T47D (cell line): ENCODE results near the gene SHISA8.

Experiments used
- DNase-seq, 2 experiments: peaks; one replicate each; pipeline versions ENCODE4 v3.0.0 to v3.0.0-alpha.2; 2011 to 2012; ENCODE audit warnings: low read depth in 1 of 2, low spot score in 1 of 2
- JUND ChIP-seq: IDR thresholded peaks from 2 replicates; pipeline ENCODE4 v1.6.1; 2012; ENCODE audit warnings: low read depth
- in situ Hi-C: cut with HindIII; loops from 2 replicates; pipeline ENCODE4 v1.10.0; 2016; ENCODE audit warnings: low sequenced_read_pairs, low pct_unique_long_range_greater_than_20kb

SHISA8 gene

DNA sequence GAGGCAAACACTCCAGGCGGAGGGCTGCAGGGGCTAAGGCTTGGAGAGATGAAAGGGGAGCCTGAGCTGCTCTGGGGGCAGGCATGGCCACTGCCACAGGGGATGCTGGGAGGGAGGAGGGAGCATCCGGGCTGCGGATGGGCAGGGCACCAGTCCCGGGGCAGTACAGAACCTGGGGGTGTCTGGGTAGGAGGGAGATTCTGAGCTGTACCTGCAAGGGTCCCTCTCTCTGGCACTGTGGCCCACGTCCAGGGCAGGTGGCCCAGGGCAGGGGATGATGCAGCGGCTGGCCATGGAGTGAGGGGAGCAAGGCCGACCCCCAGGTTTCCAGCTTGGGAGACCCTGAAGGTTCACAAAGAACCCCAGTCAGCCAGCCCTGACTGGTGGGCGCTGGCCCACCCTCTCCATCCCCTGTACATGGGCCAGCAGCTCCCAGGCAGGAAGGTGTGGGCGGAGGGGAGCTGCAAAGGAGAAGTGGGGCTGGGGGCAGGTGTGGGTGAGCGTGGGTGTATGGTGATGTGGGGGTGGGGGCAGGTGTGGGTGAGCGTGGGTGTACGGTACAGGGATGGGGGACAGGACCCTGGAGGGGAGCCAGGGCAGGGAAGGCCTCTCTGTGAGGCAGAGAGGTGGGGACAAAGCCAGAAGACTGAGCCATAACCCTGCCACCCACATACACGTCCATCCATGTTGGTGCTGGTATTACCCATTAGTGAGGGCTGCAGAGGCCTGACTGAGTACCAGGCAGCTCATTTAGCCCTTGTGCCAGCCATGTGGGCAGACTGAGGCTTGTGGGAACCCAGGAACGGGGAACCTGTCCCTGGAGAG is 13.9 kb upstream of the SHISA8 start:
- DNase-seq, result no peak
- in situ Hi-C loops, result no loop called here
- no peak for TF ChIP-seq JUND

DNA sequence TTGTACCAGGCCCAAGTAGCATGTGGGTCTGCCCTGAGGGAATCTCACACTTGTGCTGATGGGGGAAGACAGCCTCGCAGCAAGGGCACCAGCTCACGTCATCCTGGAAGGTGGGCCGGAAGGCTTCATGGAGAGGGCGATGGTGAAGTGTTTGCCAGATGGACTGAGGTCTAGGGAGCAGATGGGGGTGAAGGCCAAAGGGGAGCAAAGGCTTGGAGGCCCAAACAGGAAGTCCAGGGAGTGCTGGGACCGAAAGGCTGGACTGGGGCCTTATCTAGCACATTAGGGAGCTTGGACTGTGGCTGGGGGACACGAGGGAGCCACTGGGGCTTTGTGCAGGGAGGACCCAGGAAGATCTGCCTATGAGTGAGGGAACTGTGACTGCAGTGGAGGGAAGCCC is 12.9 kb upstream of the SHISA8 start:
- in situ Hi-C loops, result no loop called here
- no peak for TF ChIP-seq JUND
- DNase-seq, result no peak

DNA sequence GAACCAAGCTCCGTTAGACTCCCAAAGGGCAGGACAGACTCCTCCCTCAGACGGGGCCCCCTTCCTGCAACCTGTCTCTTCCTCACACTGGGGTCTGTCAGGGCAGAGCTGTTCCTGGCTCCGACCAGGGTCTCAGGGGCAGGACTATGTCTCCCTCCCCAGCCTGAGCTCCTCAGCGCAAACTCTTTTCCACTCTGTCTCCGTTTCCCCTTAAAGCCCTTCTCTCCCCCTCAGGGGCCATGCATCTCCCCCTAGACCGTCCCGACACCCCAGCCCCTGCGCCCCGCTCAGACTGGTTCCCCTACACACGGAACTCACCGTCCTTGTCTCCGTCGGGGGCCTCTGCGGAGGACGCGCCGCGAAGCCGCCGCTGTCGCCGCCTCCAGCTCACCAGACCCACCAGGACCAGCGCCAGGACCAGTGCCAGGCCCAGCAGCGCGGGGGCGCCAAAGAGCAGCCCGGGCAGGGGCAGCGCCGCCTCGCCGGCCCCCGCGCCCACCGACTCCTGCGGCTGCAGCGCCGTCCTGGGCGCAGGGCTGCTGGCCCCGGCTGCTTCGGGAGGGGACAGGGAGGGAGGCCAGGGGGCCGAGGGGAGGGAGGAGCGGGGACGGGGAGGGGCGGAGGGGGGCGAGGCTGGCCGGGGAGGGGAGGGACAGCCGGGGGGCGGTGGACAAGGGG is 11.0 kb upstream of the SHISA8 start:
- no peak for TF ChIP-seq JUND
- in situ Hi-C loops, result no loop called here
- peak in 1 of 2 experiments; percentile 58 for DNase-seq

DNA sequence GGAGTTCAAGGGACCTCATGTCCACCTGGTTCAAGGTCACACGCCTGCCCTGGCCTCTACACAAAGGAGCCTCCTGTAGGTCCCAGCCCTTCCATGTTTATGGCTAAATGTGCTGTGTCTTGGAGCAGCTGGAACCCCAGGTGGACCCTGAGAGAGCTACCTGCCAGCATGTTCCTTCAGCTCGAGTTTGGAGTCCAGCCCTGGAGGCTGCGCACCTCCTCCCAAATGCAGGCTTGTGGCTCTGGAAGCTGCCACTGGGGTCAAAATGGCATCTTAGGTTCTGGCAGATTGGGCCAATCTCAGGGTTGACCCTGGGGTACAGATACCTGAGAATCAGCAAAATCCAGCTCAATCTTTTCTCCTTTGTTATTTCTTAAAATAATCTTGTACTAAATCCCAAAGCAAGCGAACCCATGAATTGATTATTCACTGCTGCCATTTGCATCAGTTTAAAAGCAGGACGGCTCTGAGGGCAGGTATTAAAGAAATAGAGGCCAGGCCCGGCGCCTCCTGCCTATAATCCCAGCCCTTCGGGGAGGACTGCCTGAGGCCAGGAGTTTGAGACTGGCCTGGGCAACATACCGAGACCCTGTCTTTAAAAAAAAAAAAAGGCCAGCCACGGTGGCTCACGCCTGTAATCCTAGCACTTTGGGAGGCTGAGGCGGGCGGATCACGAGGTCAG is 8.9 kb upstream of the SHISA8 start:
- in situ Hi-C loops, result no loop called here
- no peak for TF ChIP-seq JUND

DNA sequence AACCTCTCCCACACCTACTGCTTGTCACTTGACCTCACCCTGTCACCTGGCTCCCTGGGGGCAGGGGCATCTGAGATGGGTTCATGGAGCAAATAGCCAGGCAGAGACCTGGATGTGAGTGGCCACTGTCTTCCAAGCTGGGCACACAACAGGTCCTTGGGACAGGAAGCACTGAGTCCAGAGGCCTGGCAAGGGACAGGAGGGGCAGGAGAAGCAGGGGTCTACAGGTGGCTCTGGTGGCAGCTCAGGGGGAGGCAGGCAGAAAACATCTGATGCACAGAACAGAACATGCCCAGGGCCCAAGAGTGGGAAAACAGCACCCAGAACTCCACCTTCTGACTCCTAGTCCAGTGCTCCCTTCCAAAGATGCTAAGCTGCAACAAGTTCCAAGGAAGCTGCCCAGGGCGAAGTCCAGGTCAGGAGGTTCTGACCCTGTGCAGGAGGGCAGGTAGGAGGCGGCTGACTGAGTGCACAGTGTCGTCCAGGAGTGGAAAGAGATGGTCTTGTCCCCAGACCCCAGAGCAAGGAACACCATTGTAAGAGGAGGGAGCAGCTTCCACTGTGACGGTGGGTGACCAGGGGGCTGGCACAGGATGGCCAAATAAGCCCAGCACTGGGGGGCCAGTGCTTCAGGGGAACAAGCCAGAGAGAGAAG is 8.2 kb upstream of the SHISA8 start:
- TF ChIP-seq JUND, result no peak
- no peak for DNase-seq
- in situ Hi-C loops, result no loop called here

More for the DNA sequence above, 8.9 kb upstream of the SHISA8 start:
- DNase-seq, result no peak

DNA sequence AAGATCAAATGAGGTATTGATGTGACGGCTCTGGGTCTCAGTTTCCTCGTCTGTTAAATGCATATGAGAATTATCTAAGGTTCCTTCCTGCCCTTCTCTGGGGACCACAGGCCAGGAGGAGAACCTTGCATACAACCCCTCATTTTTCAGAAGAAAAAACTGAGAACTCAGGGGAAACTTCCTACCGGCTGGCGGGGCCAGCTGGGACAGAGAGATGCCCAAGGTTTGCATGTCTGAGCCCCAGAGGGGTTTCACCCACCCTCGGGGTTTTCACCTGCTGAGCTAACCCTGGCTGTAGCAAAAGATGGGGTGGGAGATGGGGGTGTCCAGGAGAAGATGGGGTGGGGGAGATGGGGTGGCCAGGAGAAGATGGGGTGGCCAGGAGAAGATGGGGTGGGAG is 7.5 kb upstream of the SHISA8 start:
- DNase-seq, result no peak
- TF ChIP-seq JUND, result no peak
- in situ Hi-C loops, result no loop called here

DNA sequence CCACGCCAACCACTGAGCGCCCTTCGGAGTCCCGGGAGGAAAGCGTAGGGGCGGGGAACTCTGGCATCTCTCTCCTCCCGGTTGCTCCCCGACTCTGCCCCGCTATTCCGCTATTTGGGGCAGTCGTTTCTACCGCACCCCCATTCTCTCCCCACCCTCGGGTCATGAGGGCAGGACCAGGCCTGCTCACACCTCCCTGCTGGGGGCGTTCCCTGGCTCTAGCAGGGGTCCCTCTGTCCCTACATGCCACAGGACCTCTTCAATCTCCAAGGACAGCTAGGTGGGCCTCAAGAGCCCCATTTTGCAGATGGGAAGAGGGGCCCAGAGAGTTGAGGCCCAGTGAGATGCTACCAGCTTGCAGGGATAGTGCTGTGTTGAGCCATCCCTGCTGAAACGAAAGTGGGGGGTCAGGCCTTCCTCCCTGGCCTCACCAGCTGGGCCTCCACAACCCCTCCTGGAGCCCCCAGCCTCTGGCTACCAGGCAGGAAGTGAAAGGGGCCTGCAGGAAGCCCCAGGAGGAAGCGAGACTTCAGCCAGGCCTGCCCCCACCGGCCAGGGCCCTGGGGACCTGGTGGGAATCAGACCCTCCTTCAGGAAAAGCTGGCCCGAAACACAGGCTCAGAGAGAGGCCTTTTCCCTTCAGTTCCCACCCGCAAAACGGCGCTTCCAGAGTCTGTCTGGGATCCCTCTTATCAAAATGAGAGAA is 5.5 kb upstream of the SHISA8 start:
- no peak for TF ChIP-seq JUND
- in situ Hi-C loops, result no loop called here
- DNase-seq, result no peak

DNA sequence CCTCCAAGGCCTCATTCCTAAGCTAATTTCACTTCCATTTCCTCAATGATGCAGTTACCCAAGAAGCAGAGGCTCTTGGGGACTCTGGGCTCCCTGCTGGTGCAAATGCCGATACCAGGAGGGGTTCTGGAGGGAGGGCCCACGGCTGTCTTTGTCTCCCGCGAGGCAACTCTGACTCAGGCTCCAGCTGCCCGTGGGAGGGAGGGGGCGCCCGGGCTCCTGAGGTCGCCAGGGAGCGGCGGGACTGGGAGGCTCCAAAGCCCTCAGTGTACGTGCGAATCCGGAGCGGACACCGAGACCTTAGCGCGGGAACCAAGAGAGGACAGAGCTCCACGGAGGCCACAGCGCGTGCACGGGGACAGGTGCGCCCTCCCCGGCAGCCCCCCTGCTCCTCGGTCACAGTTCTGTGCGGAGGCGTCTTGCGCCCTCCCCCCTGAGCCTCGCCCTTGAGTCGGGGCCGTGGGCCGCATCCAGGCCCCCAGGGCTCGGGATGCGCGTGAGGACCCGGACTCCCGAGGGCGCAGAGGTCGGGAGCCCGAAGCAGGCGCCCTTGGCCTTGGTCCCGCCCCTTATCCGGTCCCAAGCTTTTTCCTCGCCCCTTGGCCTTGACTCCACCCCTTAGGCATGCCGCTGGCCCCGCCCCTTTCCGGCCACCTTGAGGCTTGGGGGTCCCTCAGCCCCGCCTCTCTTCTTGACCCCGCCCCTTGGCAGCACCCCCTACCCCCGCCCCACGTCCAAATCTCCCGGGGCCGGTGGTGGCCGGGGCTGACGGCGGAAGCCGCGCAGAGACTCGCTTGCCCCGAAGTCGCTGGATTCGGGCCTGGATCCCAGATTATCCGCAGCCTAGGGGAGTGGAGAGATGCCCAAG is 4.7 kb upstream of the SHISA8 start:
- DNase-seq, result no peak
- TF ChIP-seq JUND, result no peak
- in situ Hi-C loops, result no loop called here

DNA sequence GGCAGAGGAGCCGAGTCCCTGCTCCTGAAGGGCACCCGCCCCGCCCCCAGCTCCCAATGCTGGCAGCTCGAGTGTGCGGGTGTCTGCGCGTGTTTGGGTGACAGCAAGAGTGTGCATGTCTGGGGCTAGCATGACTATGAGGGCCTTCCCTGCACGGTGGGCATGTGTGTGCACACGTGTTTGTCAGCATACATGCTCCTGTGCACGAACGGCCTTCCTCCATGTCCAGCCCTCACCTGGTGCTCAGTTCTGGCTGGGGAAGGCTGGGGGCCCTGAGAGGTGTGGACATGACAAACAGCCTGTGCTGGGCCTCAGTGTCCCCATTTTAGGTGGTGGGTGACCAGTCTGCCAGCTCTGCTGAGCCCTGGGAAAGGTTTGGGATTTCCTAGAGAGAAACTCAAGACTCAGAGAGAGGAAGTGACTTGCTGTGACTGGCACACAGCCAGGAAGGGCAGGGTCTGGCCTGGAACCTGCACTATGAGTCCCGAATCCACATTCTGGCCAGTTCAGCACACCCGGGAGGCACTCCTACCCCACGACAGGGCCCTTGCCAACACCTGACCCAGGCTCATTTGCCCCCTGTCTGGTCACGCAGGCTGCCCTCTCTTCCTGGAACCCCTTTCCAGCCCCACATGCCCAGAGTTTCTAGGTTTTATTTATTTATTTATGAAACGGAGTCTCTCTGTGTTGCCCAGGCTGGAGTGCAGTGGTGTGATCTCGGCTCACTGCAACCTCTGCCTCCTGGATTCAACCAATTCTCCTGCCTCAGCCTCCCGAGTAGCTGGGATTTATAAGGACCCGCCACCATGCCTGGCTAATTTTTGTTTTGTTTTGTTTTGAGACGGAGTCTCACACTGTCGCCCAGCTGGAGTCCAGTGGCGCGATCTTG is 3.3 kb upstream of the SHISA8 start:
- no peak for TF ChIP-seq JUND
- DNase-seq, result peak in 1 of 2 experiments; percentile 44
- in situ Hi-C loops, result no loop called here

DNA sequence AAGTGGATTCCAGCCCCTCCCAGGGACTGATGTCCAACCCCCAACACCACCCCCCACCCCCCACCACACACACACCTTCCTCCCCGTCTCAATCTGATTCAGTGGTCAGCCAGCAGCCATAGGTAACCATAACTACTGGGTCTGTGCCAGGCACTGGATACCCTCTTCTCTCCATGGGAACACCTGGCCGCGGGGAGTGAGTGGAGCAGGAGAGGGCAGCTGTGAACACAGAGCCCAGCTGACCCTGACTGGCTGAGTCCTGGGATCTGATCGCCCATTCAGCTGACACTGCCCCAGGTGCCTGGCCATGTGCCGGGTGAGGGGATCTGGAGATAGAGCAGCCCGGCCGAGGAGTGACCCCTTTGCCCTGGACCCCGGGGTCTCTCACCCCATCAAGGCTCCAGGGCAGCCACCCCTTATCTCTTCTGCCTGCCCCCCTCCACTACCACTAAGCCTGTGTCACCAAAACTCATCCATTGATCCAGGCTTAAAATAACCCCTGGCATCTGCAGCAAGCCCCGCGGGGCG is 2.6 kb upstream of the SHISA8 start:
- in situ Hi-C loops, result no loop called here
- TF ChIP-seq JUND, result no peak
- DNase-seq, result no peak
